ENCODE measurements around the gene NCAPD2.
"Not testable (repeated sequence)": the region's sequence is repeated elsewhere in the genome, so short reads cannot be mapped to it uniquely, and the experiment has no call there.

The NCAPD2 gene

DNA sequence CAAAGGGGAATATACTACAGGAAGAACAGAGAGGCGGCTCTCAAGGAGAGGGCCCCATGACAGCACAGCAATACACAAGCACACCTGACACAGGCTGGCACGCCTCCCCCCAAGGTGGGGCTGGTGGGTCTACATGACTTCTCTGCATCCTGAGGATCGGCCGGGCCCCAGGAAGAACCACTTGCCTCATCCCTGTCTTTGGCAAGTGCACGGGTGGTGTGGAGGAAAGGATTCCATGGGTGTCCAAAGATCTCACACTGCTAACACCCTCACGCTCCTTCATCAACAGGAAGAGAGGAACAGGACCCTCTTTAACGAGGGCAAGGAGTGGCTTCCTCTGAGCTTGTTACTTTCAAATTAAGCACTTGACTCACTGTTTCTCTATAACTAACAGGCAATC lies 30.7 kb upstream of the NCAPD2 start:
- Histone ChIP-seq H3K27me3 (no peaks in the 10 kb centered on the region), H3K4me1 (ENCODE audit: control insufficient read depth in 1 of 2, insufficient read depth in 1 of 2, low read depth in 1 of 2, low read length in 1 of 2) (peaks cover 84 to 87% of the 10 kb centered on the region in 2 experiments), H3K4me3 (ENCODE audit: low read depth in 1 of 2, low read length in 1 of 2) (peak overlapping the region in 1 of 2 experiments; percentile 57), H3K9me3 (no peaks in the 10 kb centered on the region), H3K36me3 (peaks cover 67% of the 10 kb centered on the region), H3K27ac (peak overlapping the region; percentile 96)
- no peak for TF ChIP-seq CTCF (IDR thresholded peaks at IDR 0.05)

GRCh38 chr12:6463858-6464257 lies 30.0 kb upstream of the NCAPD2 start:
- Histone ChIP-seq H3K36me3 (peaks cover 60% of the 10 kb centered on the region), H3K27ac (peak overlapping the region; percentile 96), H3K27me3 (no peaks in the 10 kb centered on the region), H3K4me1 (ENCODE audit: control insufficient read depth in 1 of 2, insufficient read depth in 1 of 2, low read depth in 1 of 2, low read length in 1 of 2) (peaks cover 90 to 92% of the 10 kb centered on the region in 2 experiments), H3K4me3 (ENCODE audit: low read depth in 1 of 2, low read length in 1 of 2) (no peak overlapping the region), H3K9me3 (no peaks in the 10 kb centered on the region)
- TF ChIP-seq CTCF (IDR thresholded peaks at IDR 0.05) = no peak

DNA sequence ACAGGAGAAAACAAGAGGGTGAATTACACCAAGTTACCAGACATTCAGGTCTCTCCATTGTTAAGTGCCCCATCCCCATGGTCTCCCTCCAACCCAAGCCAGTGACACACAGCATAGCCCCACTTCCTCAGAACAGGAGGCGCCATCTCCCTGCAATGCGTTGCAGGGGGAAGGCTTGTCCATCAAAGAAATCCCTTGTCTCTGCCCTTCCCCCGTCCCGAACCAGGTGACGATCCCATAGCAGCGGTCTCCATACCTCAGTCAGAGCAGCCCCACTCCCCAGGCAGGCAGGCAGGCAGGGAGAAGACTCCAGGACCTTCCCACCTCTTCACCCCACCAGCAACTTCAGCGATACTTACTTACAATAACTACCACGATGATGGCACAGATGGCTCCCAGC lies 29.4 kb upstream of the NCAPD2 start:
- no peak overlapping the region for H3K4me3 ChIP-seq (ENCODE audit: low read depth in 1 of 2, low read length in 1 of 2)
- TF ChIP-seq CTCF (IDR thresholded peaks at IDR 0.05) = no peak
- peak overlapping the region; percentile 96 for H3K27ac ChIP-seq
- no peaks in the 10 kb centered on the region for H3K9me3 ChIP-seq
- H3K36me3 ChIP-seq = peaks cover 54% of the 10 kb centered on the region
- no peaks in the 10 kb centered on the region for H3K27me3 ChIP-seq
- H3K4me1 ChIP-seq (ENCODE audit: control insufficient read depth in 1 of 2, insufficient read depth in 1 of 2, low read depth in 1 of 2, low read length in 1 of 2) = peaks cover 90 to 92% of the 10 kb centered on the region in 2 experiments

GRCh38 chr12:6465467-6466183 lies 28.3 kb upstream of the NCAPD2 start:
- Histone ChIP-seq H3K9me3 (no peaks in the 10 kb centered on the region), H3K36me3 (peaks cover 49% of the 10 kb centered on the region), H3K27me3 (no peaks in the 10 kb centered on the region), H3K4me3 (ENCODE audit: low read depth in 1 of 2, low read length in 1 of 2) (no peak overlapping the region), H3K4me1 (ENCODE audit: control insufficient read depth in 1 of 2, insufficient read depth in 1 of 2, low read depth in 1 of 2, low read length in 1 of 2) (peaks cover 85 to 91% of the 10 kb centered on the region in 2 experiments), H3K27ac (peak overlapping the region; percentile 75)
- TF ChIP-seq CTCF (IDR thresholded peaks at IDR 0.05) = peak; percentile 88

- Histone ChIP-seq H3K36me3 (peaks cover 46% of the 10 kb centered on the region), H3K27me3 (no peaks in the 10 kb centered on the region), H3K4me3 (ENCODE audit: low read depth in 1 of 2, low read length in 1 of 2) (no peak overlapping the region), H3K4me1 (ENCODE audit: control insufficient read depth in 1 of 2, insufficient read depth in 1 of 2, low read depth in 1 of 2, low read length in 1 of 2) (peaks cover 83 to 89% of the 10 kb centered on the region in 2 experiments), H3K9me3 (no peaks in the 10 kb centered on the region), H3K27ac (peak overlapping the region; percentile 75)
- TF ChIP-seq CTCF (IDR thresholded peaks at IDR 0.05) = no peak
Observed at GRCh38 chr12:6466184-6466573, 27.7 kb upstream of the NCAPD2 start.

GRCh38 chr12:6466751-6467150 lies 27.2 kb upstream of the NCAPD2 start:
- H3K4me3 ChIP-seq (ENCODE audit: low read depth in 1 of 2, low read length in 1 of 2); H3K27me3 ChIP-seq; H3K9me3 ChIP-seq: not testable (repeated sequence)
- peaks cover 83 to 89% of the 10 kb centered on the region in 2 experiments for H3K4me1 ChIP-seq (ENCODE audit: control insufficient read depth in 1 of 2, insufficient read depth in 1 of 2, low read depth in 1 of 2, low read length in 1 of 2)
- peak overlapping the region; percentile 75 for H3K27ac ChIP-seq
- H3K36me3 ChIP-seq = peaks cover 46% of the 10 kb centered on the region

DNA sequence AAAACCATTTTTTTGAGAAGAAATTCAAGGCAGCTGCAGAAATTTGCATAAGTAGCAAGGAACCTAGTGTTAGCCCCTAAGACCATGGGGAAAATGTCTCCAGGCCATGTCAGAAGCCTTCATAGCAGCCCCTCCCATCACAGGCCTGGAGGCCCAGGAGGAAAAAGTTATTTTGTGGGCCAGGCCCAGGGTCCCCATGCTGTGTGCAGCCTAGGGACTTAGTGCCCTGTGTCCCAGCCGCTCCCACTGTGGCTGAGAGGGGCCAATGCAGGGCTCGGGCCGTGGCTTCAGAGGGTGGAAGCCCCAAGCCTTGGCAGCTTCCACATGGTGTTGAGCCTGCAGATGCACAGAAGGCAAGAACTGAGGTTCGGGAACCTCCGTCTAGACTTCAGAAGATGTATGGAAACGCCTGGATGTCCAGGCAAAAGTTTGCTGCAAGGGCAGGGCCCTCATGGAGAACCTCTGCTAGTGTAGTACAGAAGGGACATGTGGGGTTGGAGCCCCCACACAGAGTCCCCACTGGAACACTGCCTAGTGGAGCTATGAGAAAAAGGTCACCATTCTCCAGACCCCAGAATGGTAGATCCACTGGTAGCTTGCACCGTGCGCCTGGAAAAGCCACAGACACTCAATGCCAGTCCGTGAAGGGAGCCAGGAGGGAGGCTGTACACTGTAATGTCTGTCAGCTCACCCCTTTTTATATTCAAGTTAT lies 26.2 kb upstream of the NCAPD2 start:
- H3K27me3 ChIP-seq; H3K9me3 ChIP-seq; H3K4me3 ChIP-seq (ENCODE audit: low read depth in 1 of 2, low read length in 1 of 2): not testable (repeated sequence)
- Histone ChIP-seq H3K4me1 (ENCODE audit: control insufficient read depth in 1 of 2, insufficient read depth in 1 of 2, low read depth in 1 of 2, low read length in 1 of 2) (peaks cover 77 to 83% of the 10 kb centered on the region in 2 experiments), H3K36me3 (peaks cover 41% of the 10 kb centered on the region), H3K27ac (peak overlapping the region; percentile 98)

Measured in neutrophil (primary cell).